Calu3 (cell line): ENCODE results near the gene CDC45. TPM values are rescaled to one million over a fixed set of nuclear protein-coding genes. Genes with fewer than 3 reads are reported as not detected.

ENCODE experiments used
- BruUV-seq: library from RNA; stranded (reverse); fragments of 400-500 nt; replicated peaks from 2 replicates; lab custom pipeline; 2021; lab: Mats Ljungman, UMichigan
- CTCF ChIA-PET: fragments of 300-600 bp; sonication (Branson Sonifier 250); formaldehyde crosslinking; loops from one replicate; lab custom pipeline; 2022; ENCODE audit warnings: antibody characterized with exemption; lab: Charles Lee
- DNase-seq: peaks from one replicate; pipeline ENCODE4 v3.0.0; 2022
- H3K27ac Mint-ChIP-seq: one replicate; pipeline ENCODE4 v1.8.0; 2022; ENCODE audit warnings: mixed read lengths; ENCODE audit not compliant: unreplicated experiment
- H3K27me3 Mint-ChIP-seq: one replicate; pipeline ENCODE4 v1.8.0; 2022; ENCODE audit warnings: mixed read lengths; ENCODE audit not compliant: unreplicated experiment
- H3K36me3 Mint-ChIP-seq: one replicate; pipeline ENCODE4 v1.8.0; 2022; ENCODE audit warnings: mild to moderate bottlenecking, moderate library complexity, mixed read lengths; ENCODE audit not compliant: insufficient read depth, unreplicated experiment
- H3K4me1 Mint-ChIP-seq: one replicate; pipeline ENCODE4 v1.8.0; 2022; ENCODE audit warnings: mild to moderate bottlenecking, low read depth, mixed read lengths; ENCODE audit not compliant: unreplicated experiment
- H3K4me3 Mint-ChIP-seq: one replicate; pipeline ENCODE4 v1.8.0; 2022; ENCODE audit warnings: mild to moderate bottlenecking, low read depth, moderate library complexity, mixed read lengths; ENCODE audit not compliant: unreplicated experiment
- H3K9me3 Mint-ChIP-seq: one replicate; pipeline ENCODE4 v1.8.0; 2022; ENCODE audit warnings: low read depth, mixed read lengths; ENCODE audit not compliant: unreplicated experiment
- CTCF ChIP-seq: fragments of 200-600 bp; IDR thresholded peaks from one replicate; pipeline ENCODE4 v1.8.0; 2022; ENCODE audit warnings: antibody characterized with exemption; ENCODE audit not compliant: unreplicated experiment
- intact Hi-C: fragments of 100-400 bp; cut with micrococcal nuclease; formaldehyde crosslinking; loops from one replicate; pipeline ENCODE4 v1.10.0; 2022; ENCODE audit not compliant: unreplicated experiment
- total RNA-seq: library from RNA; stranded (reverse); gene quantifications from 2 replicates; pipeline ENCODE4 v1.2.3, GENCODE V29; 2022

The CDC45 gene
- total RNA-seq, 1 experiment from 2014 or later = 45.0 TPM

- no peaks in the 10 kb centered on the region for H3K27me3 Mint-ChIP-seq
- no TSS peak for BruUV-seq
Observed at GRCh38 chr22:19454156-19454555, 25.6 kb upstream of the CDC45 start.

GRCh38 chr22:19455033-19455432 lies 24.7 kb upstream of the CDC45 start:
- BruUV-seq = no TSS peak
- no peak overlapping the region for H3K4me3 Mint-ChIP-seq
- CTCF ChIA-PET = no interaction called here
- no peak overlapping the region for H3K27ac Mint-ChIP-seq
- H3K36me3 Mint-ChIP-seq = peaks cover 34% of the 10 kb centered on the region
- no peaks in the 10 kb centered on the region for H3K4me1 Mint-ChIP-seq
- TF ChIP-seq CTCF = no peak
- H3K27me3 Mint-ChIP-seq = no peaks in the 10 kb centered on the region
- intact Hi-C loops = no loop called here
- no peak for DNase-seq
- H3K9me3 Mint-ChIP-seq = no peaks in the 10 kb centered on the region

More at GRCh38 chr22:19454156-19454555, 25.6 kb upstream of the CDC45 start:
- no peak overlapping the region for H3K4me3 Mint-ChIP-seq
- H3K9me3 Mint-ChIP-seq = no peaks in the 10 kb centered on the region
- intact Hi-C loops = no loop called here
- H3K36me3 Mint-ChIP-seq = peaks cover 34% of the 10 kb centered on the region
- CTCF ChIA-PET = no interaction called here
- H3K27ac Mint-ChIP-seq = no peak overlapping the region
- H3K4me1 Mint-ChIP-seq = no peaks in the 10 kb centered on the region
- DNase-seq = no peak
- TF ChIP-seq CTCF = no peak

GRCh38 chr22:19455585-19456370 lies 23.9 kb upstream of the CDC45 start:
- no peak for TF ChIP-seq CTCF
- no peak overlapping the region for H3K27ac Mint-ChIP-seq
- intact Hi-C loops = no loop called here
- no peaks in the 10 kb centered on the region for H3K4me1 Mint-ChIP-seq
- H3K4me3 Mint-ChIP-seq = no peak overlapping the region
- DNase-seq = no peak
- CTCF ChIA-PET = no interaction called here
- no TSS peak for BruUV-seq
- peaks cover 38% of the 10 kb centered on the region for H3K36me3 Mint-ChIP-seq
- no peaks in the 10 kb centered on the region for H3K9me3 Mint-ChIP-seq
- no peaks in the 10 kb centered on the region for H3K27me3 Mint-ChIP-seq

- no peak for DNase-seq
- CTCF ChIA-PET = no interaction called here
- Mint-ChIP-seq H3K9me3 (no peaks in the 10 kb centered on the region), H3K4me3 (no peak overlapping the region), H3K36me3 (peaks cover 38% of the 10 kb centered on the region), H3K27me3 (no peaks in the 10 kb centered on the region), H3K4me1 (no peaks in the 10 kb centered on the region), H3K27ac (no peak overlapping the region)
- intact Hi-C loops = no loop called here
- TF ChIP-seq CTCF = no peak
- no TSS peak for BruUV-seq
Observed at GRCh38 chr22:19456541-19456940, 23.2 kb upstream of the CDC45 start.
